GM12874 (cell line): ENCODE measurements around the gene C11orf42.

ENCODE experiments used
- TF ChIP-seq, protein P1 (sequence below): IDR thresholded peaks from 2 replicates; pipeline ENCODE4 v1.5.1; 2011; ENCODE audit warnings: low read depth, mild to moderate bottlenecking, control low read depth, low read length, moderate library complexity; ENCODE audit not compliant: insufficient read depth

C11orf42 gene

DNA sequence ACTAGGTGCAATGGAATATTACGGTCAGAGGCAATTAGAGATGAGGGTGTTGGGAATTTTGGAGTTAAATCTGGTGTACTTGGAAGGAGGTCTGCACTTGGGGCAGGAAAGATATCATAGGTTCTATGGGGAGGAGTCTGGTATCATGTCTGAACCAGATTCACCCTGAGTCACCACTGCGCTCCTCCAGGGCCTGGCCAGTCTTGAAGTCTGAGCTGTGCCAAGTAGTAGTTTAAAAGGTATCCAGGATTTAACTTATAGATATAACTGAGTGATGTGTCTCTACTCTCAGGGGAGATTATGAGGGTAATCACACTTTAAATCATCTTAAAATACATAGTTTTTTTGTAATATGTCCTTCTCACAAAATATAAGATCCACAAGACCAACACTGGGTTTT lies 40.2 kb downstream of the C11orf42 start:
- TF ChIP-seq, protein P1, sequence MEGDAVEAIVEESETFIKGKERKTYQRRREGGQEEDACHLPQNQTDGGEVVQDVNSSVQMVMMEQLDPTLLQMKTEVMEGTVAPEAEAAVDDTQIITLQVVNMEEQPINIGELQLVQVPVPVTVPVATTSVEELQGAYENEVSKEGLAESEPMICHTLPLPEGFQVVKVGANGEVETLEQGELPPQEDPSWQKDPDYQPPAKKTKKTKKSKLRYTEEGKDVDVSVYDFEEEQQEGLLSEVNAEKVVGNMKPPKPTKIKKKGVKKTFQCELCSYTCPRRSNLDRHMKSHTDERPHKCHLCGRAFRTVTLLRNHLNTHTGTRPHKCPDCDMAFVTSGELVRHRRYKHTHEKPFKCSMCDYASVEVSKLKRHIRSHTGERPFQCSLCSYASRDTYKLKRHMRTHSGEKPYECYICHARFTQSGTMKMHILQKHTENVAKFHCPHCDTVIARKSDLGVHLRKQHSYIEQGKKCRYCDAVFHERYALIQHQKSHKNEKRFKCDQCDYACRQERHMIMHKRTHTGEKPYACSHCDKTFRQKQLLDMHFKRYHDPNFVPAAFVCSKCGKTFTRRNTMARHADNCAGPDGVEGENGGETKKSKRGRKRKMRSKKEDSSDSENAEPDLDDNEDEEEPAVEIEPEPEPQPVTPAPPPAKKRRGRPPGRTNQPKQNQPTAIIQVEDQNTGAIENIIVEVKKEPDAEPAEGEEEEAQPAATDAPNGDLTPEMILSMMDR = no peak

DNA sequence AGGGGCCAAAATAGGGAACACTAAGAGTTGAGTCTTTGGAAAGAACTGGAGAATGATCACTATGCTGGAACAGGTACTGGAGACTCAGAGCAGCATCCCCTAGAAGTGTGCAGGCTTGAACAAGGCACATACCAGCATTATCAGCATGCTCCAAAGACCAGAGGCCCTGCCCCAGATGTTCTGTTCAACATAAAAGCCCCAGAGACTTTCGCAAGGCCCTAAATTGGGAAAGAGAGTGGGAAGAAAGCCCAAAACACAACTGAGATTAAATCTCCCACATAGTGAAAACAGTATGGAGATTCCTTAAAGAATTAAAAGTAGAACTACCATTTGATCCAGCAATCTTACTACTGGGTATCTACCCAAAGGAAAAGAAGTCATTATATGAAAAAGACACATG lies 42.9 kb downstream of the C11orf42 start:
- TF ChIP-seq, protein P1 = no peak

DNA sequence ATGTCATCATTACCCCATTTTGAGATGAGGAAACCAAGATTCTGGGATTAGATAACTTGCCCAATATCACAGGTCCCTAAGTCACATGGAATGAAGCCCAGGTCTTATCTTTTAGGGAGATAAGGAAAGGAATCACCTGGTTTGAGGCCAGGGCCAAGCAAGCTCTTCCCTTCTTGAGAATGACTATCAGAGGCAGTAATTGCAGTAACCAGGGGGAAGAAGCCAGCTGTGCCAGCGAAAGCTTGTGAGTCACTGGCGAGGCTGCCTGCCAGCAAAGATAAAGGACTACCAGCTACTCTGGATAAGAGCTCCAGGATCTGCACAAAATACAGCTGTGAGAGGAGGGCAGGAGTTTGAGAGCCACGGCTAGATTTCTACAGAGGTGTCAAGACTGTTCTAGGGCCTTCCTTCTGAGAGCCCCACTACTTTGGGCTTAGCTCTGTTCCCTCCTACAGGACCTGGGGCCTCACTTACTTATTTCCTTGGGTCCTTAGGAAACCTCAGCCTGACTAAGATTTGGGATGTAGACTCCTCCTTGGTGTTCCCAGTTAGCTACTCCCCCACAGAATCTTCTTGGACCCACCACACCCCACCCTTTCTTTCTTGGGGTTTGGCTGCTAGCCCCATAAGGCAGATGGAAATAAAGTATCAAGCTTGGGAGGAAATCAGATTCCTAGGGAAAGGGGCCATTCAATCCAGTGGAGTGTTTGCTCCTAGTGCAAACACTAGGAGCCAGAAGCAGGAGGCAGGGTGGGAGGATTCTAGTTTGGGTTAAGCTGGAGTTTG lies 44.6 kb downstream of the C11orf42 start:
- TF ChIP-seq, protein P1 = no peak

DNA sequence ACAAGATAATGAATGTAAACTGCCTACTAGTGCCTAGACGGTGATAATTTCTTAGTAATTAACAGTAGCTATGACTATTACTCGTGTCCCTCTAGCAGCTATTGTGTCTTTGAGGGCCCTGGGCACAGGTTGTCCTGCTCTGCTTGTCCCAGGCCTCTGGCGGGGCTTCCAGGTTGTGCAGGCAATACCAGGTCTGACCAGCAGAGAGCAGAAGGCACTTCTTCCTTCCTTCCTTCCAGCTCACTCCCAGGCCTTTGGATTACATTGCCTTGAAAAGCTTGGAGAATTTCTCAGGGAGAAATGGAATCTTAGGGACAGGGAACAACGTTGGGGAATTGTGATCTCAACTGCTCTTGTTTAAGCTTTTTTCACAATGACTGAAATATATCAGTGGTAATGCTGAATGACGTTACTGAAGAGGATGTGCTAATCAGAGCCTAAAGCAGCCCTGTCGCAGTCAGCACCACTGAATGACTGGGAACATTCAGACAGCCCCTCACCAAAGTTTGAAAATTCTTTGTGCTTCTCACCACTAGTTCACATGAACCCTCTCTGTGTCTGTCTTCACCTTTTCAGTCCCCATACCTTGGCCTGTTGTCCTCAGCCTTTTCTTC lies 45.9 kb downstream of the C11orf42 start:
- TF ChIP-seq, protein P1 = peak; percentile 86

DNA sequence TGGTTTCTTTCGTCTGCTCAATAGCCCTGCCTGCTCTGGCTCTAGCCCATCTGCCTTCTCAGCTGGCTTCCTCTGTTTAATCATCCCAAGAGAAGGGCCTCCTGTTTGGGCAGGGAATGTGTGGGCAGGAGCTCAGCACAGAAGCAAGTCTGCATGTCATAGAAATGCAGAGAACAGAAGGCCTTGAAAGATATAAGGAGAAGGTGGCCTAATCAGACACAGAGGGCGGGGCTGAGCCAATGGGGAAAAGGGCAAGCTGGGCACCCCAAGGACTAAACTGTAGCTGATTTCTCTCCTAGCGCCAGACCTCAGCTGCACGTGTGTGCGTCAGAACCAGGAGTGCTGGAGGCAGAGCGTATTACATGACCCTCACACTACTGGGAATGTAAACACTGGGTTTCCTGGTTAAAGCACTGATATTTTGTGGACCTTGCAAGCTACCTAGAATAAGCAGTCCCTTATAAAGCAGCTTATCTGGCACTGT lies 46.7 kb downstream of the C11orf42 start:
- TF ChIP-seq, protein P1 = no peak

DNA sequence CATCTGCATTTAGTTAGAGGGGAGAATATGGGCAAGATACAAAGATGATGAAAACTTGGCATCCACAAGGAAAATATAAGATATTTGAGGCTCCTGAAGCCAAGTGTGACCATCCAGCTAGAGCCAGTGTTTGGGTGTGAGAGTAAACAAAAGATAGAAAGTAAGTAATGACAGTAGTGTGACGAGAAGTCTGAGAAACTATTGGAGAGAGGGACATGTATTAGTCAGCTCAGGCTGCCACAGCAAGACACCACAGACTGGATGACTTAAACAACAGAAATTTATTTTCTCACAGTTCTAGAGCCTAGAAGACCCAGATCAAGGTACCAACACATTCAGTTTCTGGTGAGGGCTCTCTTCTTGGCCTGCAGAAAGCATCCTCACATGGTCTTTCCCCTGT lies 47.8 kb downstream of the C11orf42 start:
- TF ChIP-seq, protein P1 = no peak

DNA sequence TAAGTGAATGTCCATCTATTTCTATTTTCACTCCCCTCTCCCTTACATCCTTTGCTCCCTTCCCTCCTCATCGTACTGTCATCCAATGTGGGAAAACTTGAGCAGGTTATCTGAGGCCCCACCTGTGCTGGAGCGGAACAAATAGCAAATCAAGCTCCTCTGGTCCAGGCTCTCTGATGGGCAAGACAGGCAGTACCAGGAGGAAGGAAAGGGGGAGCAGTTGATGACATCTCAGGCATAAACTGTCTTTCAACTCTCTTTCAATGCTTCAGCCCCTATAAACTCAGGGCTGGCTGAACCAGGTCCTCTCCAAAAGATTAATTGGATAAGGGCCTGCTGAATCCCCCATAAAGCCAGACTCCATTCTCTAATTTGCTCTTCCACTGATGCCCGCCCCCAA lies 52.8 kb downstream of the C11orf42 start:
- TF ChIP-seq, protein P1 = no peak
